EH (cell line): ENCODE results near the gene SLC25A33.
"Not testable (repeated sequence)": the region's sequence is repeated elsewhere in the genome, so short reads cannot be mapped to it uniquely, and the experiment has no call there.

Experiments used
- DNase-seq: peaks from one replicate; pipeline ENCODE4 v3.0.0-alpha.2; 2015; ENCODE audit warnings: low read depth

Gene SLC25A33

GRCh38 chr1:9539165-9539828 is at the start of gene SLC25A33:
Gene SLC25A33 (plus strand): TSS chr1:9539465. CDS start chr1:9539692, 227 bp downstream.
- peak; percentile 96 for DNase-seq

GRCh38 chr1:9490605-9491339 is 48.5 kb upstream of the SLC25A33 start:
- DNase-seq = peak; percentile 83

GRCh38 chr1:9493326-9493725 is 45.9 kb upstream of the SLC25A33 start:
- DNase-seq = no peak

GRCh38 chr1:9494936-9495758 is 44.1 kb upstream of the SLC25A33 start:
- peak; percentile 46 for DNase-seq

GRCh38 chr1:9495854-9496374 is 43.4 kb upstream of the SLC25A33 start:
- DNase-seq = no peak

- no peak for DNase-seq
Measured at GRCh38 chr1:9500756-9501754, 38.2 kb upstream of the SLC25A33 start.

- no peak for DNase-seq
Measured at GRCh38 chr1:9503001-9503675, 36.1 kb upstream of the SLC25A33 start.

- DNase-seq = no peak
Measured at GRCh38 chr1:9505143-9505542, 34.1 kb upstream of the SLC25A33 start.

- DNase-seq = no peak
Measured at GRCh38 chr1:9506901-9507300, 32.4 kb upstream of the SLC25A33 start.

GRCh38 chr1:9510130-9510529 is 29.1 kb upstream of the SLC25A33 start:
- DNase-seq = no peak

GRCh38 chr1:9515550-9515949 is 23.7 kb upstream of the SLC25A33 start:
- DNase-seq = not testable (repeated sequence)

- DNase-seq = no peak
Measured at GRCh38 chr1:9518454-9518998, 20.7 kb upstream of the SLC25A33 start.

GRCh38 chr1:9520411-9520810 is 18.9 kb upstream of the SLC25A33 start:
- no peak for DNase-seq

GRCh38 chr1:9529190-9529589 is 10.1 kb upstream of the SLC25A33 start:
- peak; percentile 56 for DNase-seq

GRCh38 chr1:9530320-9530719 is 8.9 kb upstream of the SLC25A33 start:
- DNase-seq = no peak

GRCh38 chr1:9534953-9535352 is 4.3 kb upstream of the SLC25A33 start:
- DNase-seq = no peak

GRCh38 chr1:9536301-9536700 is 3.0 kb upstream of the SLC25A33 start:
- no peak for DNase-seq

- no peak for DNase-seq
Measured at GRCh38 chr1:9537863-9538668, 1.2 kb upstream of the SLC25A33 start.

GRCh38 chr1:9538669-9539164 is 548 bp upstream of the SLC25A33 start:
- DNase-seq = no peak
